Neuronal stem cell (in vitro differentiated cells): ENCODE data around the gene MIER3.

Experiments
- DNase-seq: peaks from one replicate; pipeline ENCODE4 v3.0.0-alpha.2; 2013; ENCODE audit warnings: low spot score
- H2AFZ ChIP-seq: one replicate; pipeline ENCODE4 v1.6.1; 2013; ENCODE audit warnings: mild to moderate bottlenecking, low read length, inconsistent platforms
- H2AK5ac ChIP-seq: 2 replicates; pipeline ENCODE4 v1.6.1; 2013; ENCODE audit warnings: low read depth, mild to moderate bottlenecking, inconsistent platforms, low read length, moderate library complexity, mixed read lengths
- H2BK120ac ChIP-seq: 2 replicates; pipeline ENCODE4 v1.6.1; 2013; ENCODE audit warnings: low read depth, mild to moderate bottlenecking, inconsistent platforms, low read length, moderate library complexity, mixed read lengths
- H2BK12ac ChIP-seq: one replicate; pipeline ENCODE4 v1.6.1; 2013; ENCODE audit warnings: low read length, inconsistent platforms
- H2BK15ac ChIP-seq: 2 replicates; pipeline ENCODE4 v1.6.1; 2013; ENCODE audit warnings: mild to moderate bottlenecking, low read length, inconsistent platforms, mixed read lengths
- H2BK5ac ChIP-seq: one replicate; pipeline ENCODE4 v1.6.1; 2013; ENCODE audit warnings: inconsistent platforms, mild to moderate bottlenecking, low read length, moderate library complexity
- H3K14ac ChIP-seq: one replicate; pipeline ENCODE4 v1.6.1; 2013; ENCODE audit warnings: low read length, inconsistent platforms
- H3K18ac ChIP-seq: 2 replicates; pipeline ENCODE4 v1.6.1; 2013; ENCODE audit warnings: low read length, inconsistent platforms
- H3K23ac ChIP-seq: 2 replicates; pipeline ENCODE4 v1.6.1; 2013; ENCODE audit warnings: low read depth, mild to moderate bottlenecking, mixed read lengths, low read length, inconsistent platforms; ENCODE audit not compliant: poor library complexity
- H3K27ac ChIP-seq: replicated peaks from 3 replicates; pipeline ENCODE4 v1.5.1; 2013; ENCODE audit warnings: low read length, inconsistent platforms
- H3K27me3 ChIP-seq, 3 experiments: 2 replicates each; pipeline ENCODE4 v1.6.1; 2013; ENCODE audit warnings: low read length in 3 of 3, mild to moderate bottlenecking in 2 of 3, inconsistent platforms in 1 of 3, low read depth in 1 of 3, mixed read lengths in 1 of 3, moderate library complexity in 1 of 3; ENCODE audit not compliant: control insufficient read depth in 3 of 3, insufficient read depth in 3 of 3
- H3K36me3 ChIP-seq, 2 donors: replicated peaks in 1 of 2; 2 replicates each; pipeline ENCODE4 v1.6.1; 2013; ENCODE audit warnings: low read length in 2 of 2; ENCODE audit not compliant: control insufficient read depth in 2 of 2, insufficient read depth in 2 of 2
- H3K4ac ChIP-seq: 2 replicates; pipeline ENCODE4 v1.6.1; 2013; ENCODE audit warnings: inconsistent platforms, mild to moderate bottlenecking, low read length, moderate library complexity
- H3K4me1 ChIP-seq, 2 donors: 1 replicate in 1 of 2; 2 replicates in 1 of 2; pipeline ENCODE4 v1.6.1; 2013; ENCODE audit warnings: low read length in 2 of 2, low read depth in 1 of 2; ENCODE audit not compliant: control insufficient read depth in 2 of 2, insufficient read depth in 1 of 2
- H3K4me2 ChIP-seq: one replicate; pipeline ENCODE4 v1.6.1; 2013; ENCODE audit warnings: mild to moderate bottlenecking, low read length, inconsistent platforms; ENCODE audit not compliant: insufficient read depth, poor library complexity, severe bottlenecking
- H3K4me3 ChIP-seq, 2 donors: 2 replicates each; pipeline ENCODE4 v1.5.1; 2013; ENCODE audit warnings: low read length in 2 of 2, mild to moderate bottlenecking in 2 of 2, inconsistent platforms in 1 of 2, moderate library complexity in 1 of 2
- H3K79me1 ChIP-seq: one replicate; pipeline ENCODE4 v1.6.1; 2013; ENCODE audit warnings: low read depth, mild to moderate bottlenecking, inconsistent platforms, low read length, moderate library complexity
- H3K9ac ChIP-seq: one replicate; pipeline ENCODE4 v1.6.1; 2013; ENCODE audit warnings: mild to moderate bottlenecking, low read depth, low read length, inconsistent platforms; ENCODE audit not compliant: poor library complexity
- H3K9me3 ChIP-seq, 2 donors: replicated peaks in 1 of 2; 2 replicates each; pipeline versions ENCODE3 to v1.6.1; 2013; ENCODE audit warnings: low read length in 2 of 2, mild to moderate bottlenecking in 2 of 2, inconsistent platforms in 1 of 2, low read depth in 1 of 2, mixed read lengths in 1 of 2, moderate library complexity in 1 of 2; ENCODE audit not compliant: control insufficient read depth in 2 of 2, insufficient read depth in 1 of 2
- H4K8ac ChIP-seq: one replicate; pipeline ENCODE4 v1.6.1; 2013; ENCODE audit warnings: low read depth, mild to moderate bottlenecking, inconsistent platforms, low read length, moderate library complexity
- H4K91ac ChIP-seq: one replicate; pipeline ENCODE4 v1.6.1; 2013; ENCODE audit warnings: low read length, low read depth, mild to moderate bottlenecking, inconsistent platforms; ENCODE audit not compliant: poor library complexity
- WGBS, 2 donors: extraction: QIAGEN DNeasy Blood & Tissue Kit; methylation state at CpG; one replicate each; pipeline ENCODE4 v1.1.7; 2013; ENCODE audit warnings: missing lambda C conversion rate in 2 of 2, mixed read lengths in 1 of 2; ENCODE audit not compliant: insufficient read length in 2 of 2, insufficient replicate concordance in 1 of 2; ENCODE audit errors: extremely low coverage in 2 of 2; 5-methylcytosine and 5-hydroxymethylcytosine counted together

Gene MIER3

DNA sequence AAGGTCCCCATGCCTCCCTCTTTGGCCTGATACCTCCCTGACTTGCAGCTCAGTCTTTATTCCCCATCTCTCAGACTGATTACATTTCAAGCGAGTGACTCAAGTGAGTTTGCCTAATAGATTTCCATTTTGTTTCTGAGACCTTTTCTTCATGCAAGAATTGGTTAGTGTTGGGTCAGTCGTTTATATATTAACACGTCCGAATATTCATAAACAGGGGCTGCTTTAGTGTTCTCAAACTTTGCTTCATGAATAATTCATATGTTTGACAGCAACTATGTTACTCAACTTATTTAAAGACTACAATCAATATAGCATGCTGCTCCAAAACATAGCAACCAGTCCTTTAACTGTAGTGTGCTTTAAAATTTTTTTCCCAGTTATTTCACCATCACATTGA, 36.6 kb upstream of the MIER3 start:
- Histone ChIP-seq H3K9me3 (no peaks in the 10 kb centered on the region), H4K8ac (no peak overlapping the region), H3K4me3 (no peak overlapping the region), H3K36me3 (no peaks in the 10 kb centered on the region), H4K91ac (no peak overlapping the region), H2AFZ (no peak overlapping the region), H3K4me2 (no peak overlapping the region), H2BK120ac (no peak overlapping the region), H3K14ac (no peak overlapping the region), H3K18ac (no peak overlapping the region), H3K23ac (no peak overlapping the region), H3K4ac (no peak overlapping the region), H3K9ac (no peak overlapping the region), H3K27ac (no peak overlapping the region), H2BK5ac (no peak overlapping the region), H3K79me1 (no peaks in the 10 kb centered on the region), H3K27me3 (peaks cover 0 to 3% (median 0%) of the 10 kb centered on the region in 3 experiments), H2BK15ac (no peak overlapping the region), H2BK12ac (no peak overlapping the region), H3K4me1 (no peaks in the 10 kb centered on the region), H2AK5ac (no peak overlapping the region)
- no CpG with 5 or more reads among the region's 4 CpGs for WGBS, 2 donors
- no peak for DNase-seq

DNA sequence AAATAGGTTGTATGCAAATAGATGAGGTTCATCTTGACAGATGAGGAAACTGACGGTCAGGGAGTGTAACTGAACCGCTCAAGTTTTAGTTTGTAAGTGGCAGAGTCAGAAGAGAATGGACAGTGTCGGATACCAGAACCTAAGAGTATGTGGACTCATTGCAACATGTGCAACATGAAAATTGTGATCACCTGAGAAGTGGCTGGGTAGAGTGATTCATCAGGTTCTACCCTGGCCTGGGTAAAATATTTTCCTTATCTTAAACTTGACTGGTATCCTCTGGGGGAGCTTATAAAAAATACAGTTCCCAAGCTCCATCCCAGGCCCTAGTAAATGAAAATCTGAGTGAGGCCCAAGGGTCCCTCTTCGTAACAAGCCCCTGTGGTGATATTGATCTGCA, 35.2 kb upstream of the MIER3 start:
- Histone ChIP-seq H3K9ac (no peak overlapping the region), H3K14ac (no peak overlapping the region), H2BK5ac (no peak overlapping the region), H3K4ac (no peak overlapping the region), H2AFZ (no peak overlapping the region), H3K4me1 (no peaks in the 10 kb centered on the region), H3K23ac (no peak overlapping the region), H4K8ac (no peak overlapping the region), H2BK12ac (no peak overlapping the region), H3K27ac (no peak overlapping the region), H3K79me1 (no peaks in the 10 kb centered on the region), H3K4me2 (no peak overlapping the region), H3K18ac (no peak overlapping the region), H4K91ac (no peak overlapping the region), H2BK120ac (no peak overlapping the region), H2BK15ac (no peak overlapping the region), H3K9me3 (no peaks in the 10 kb centered on the region), H3K36me3 (no peaks in the 10 kb centered on the region), H3K4me3 (no peak overlapping the region), H2AK5ac (no peak overlapping the region), H3K27me3 (peaks cover 0 to 7% (median 0%) of the 10 kb centered on the region in 3 experiments)
- DNase-seq = no peak
- no CpG with 5 or more reads among the region's 4 CpGs for WGBS, 2 donors

DNA sequence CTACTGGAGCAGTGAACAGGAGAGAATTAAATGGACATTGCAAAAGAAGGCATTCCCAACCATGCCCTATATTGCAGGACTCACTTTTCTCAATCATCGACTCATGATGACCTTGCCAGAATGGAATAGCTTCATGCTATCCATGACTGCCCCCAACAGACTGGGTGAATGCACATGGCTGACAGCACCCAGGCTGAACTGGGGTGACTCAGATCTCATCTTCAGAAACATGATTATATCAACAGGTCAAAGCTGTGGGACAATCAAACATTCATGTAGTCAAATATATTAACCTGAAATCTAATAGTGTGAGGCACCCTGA, 34.7 kb upstream of the MIER3 start:
- H2BK5ac ChIP-seq = no peak overlapping the region
- no peak overlapping the region for H3K23ac ChIP-seq
- no peak overlapping the region for H3K4me3 ChIP-seq
- DNase-seq = no peak
- no peak overlapping the region for H4K8ac ChIP-seq
- no peak overlapping the region for H3K27ac ChIP-seq
- no peak overlapping the region for H3K9ac ChIP-seq
- no peak overlapping the region for H2BK120ac ChIP-seq
- H4K91ac ChIP-seq = no peak overlapping the region
- H3K4me1 ChIP-seq = no peaks in the 10 kb centered on the region
- no peak overlapping the region for H3K14ac ChIP-seq
- H3K9me3 ChIP-seq = no peaks in the 10 kb centered on the region
- no peak overlapping the region for H3K18ac ChIP-seq
- no peak overlapping the region for H3K4ac ChIP-seq
- no peak overlapping the region for H2AFZ ChIP-seq
- no peaks in the 10 kb centered on the region for H3K79me1 ChIP-seq
- H3K27me3 ChIP-seq = peaks cover 0 to 7% (median 0%) of the 10 kb centered on the region in 3 experiments
- no peak overlapping the region for H3K4me2 ChIP-seq
- H2BK15ac ChIP-seq = no peak overlapping the region
- no CpG with 5 or more reads among the region's 1 CpG for WGBS, 2 donors
- H3K36me3 ChIP-seq = no peaks in the 10 kb centered on the region
- no peak overlapping the region for H2AK5ac ChIP-seq
- H2BK12ac ChIP-seq = no peak overlapping the region

DNA sequence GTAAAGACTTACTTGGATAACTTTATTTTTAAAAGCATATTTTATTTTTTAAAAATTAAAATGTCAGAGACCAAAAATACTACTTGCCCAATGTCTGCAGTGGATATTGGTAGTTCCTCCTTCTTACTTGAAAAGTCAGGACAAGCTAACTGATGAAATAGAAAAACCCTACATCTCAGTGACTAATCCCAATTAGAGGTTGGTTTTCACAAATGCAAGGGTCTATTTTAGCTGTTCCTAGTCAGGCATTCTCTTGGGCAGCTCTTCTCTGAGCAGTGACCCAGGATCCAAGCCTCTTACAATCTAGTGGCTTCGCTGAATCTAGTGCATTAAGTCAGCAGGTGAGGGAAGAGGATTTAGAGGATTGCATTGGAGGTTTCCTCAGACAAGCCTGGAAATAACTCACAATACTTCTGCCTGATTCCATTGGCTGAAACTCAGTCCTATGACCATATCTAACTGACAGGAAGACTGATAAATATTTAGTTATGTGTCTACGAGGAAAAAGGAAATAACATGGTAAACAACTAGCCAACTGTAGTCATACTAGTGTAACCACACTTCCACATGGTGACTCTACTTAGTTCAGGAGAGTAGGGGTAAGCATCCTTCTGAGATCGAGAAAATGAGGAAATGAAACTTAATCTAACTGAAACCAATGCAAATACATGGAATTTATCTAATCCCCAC, 34.2 kb upstream of the MIER3 start:
- no peak overlapping the region for H3K18ac ChIP-seq
- no peak overlapping the region for H3K4me2 ChIP-seq
- H3K27me3 ChIP-seq = peaks cover 0 to 7% (median 0%) of the 10 kb centered on the region in 3 experiments
- no peaks in the 10 kb centered on the region for H3K79me1 ChIP-seq
- no peak overlapping the region for H3K23ac ChIP-seq
- no peak overlapping the region for H2BK12ac ChIP-seq
- no peak for DNase-seq
- no peaks in the 10 kb centered on the region for H3K36me3 ChIP-seq
- no peak overlapping the region for H3K9ac ChIP-seq
- H4K91ac ChIP-seq = no peak overlapping the region
- H2BK15ac ChIP-seq = no peak overlapping the region
- no peak overlapping the region for H3K4ac ChIP-seq
- no peaks in the 10 kb centered on the region for H3K9me3 ChIP-seq
- no peak overlapping the region for H3K27ac ChIP-seq
- WGBS, 2 donors = no CpG with 5 or more reads among the region's 3 CpGs
- H3K4me1 ChIP-seq = no peaks in the 10 kb centered on the region
- H2AFZ ChIP-seq = no peak overlapping the region
- H3K14ac ChIP-seq = no peak overlapping the region
- no peak overlapping the region for H4K8ac ChIP-seq
- no peak overlapping the region for H2BK120ac ChIP-seq
- no peak overlapping the region for H2AK5ac ChIP-seq
- H3K4me3 ChIP-seq = no peak overlapping the region
- H2BK5ac ChIP-seq = no peak overlapping the region
